Mesothelial cell of epicardium (in vitro differentiated cells): Measurements from ENCODE around the gene CDKAL1. TPM values are rescaled to one million over a fixed set of nuclear protein-coding genes. Genes with fewer than 3 reads are reported as not detected.

Experiments used
- DNase-seq, 2 experiments: peaks; one replicate each; pipeline ENCODE4 v3.0.0; 2021; ENCODE audit warnings: low spot score in 2 of 2; ENCODE audit not compliant: unreplicated experiment in 2 of 2
- H3K27ac Mint-ChIP-seq: 2 replicates; pipeline ENCODE4 v1.8.0; 2021; ENCODE audit warnings: mixed read lengths
- H3K27me3 Mint-ChIP-seq: 2 replicates; pipeline ENCODE4 v1.8.0; 2021; ENCODE audit warnings: low read depth, mixed read lengths
- H3K36me3 Mint-ChIP-seq: 2 replicates; pipeline ENCODE4 v1.8.0; 2021; ENCODE audit warnings: mixed read lengths
- H3K4me1 Mint-ChIP-seq: 2 replicates; pipeline ENCODE4 v1.8.0; 2021; ENCODE audit warnings: mixed read lengths
- H3K4me3 Mint-ChIP-seq: 2 replicates; pipeline ENCODE4 v1.8.0; 2021; ENCODE audit warnings: mild to moderate bottlenecking, moderate library complexity, mixed read lengths
- H3K9me3 Mint-ChIP-seq: 2 replicates; pipeline ENCODE4 v1.8.0; 2021; ENCODE audit warnings: mixed read lengths
- CTCF ChIP-seq: fragments of 200-600 bp; sonication (generic); IDR thresholded peaks from one replicate; pipeline ENCODE4 v1.5.0; 2021; ENCODE audit warnings: antibody characterized with exemption; ENCODE audit not compliant: unreplicated experiment
- total RNA-seq: library from RNA; stranded (reverse); gene quantifications from 3 replicates; pipeline ENCODE4 v1.2.1, GENCODE V29; 2021

The CDKAL1 gene
- total RNA-seq, 1 donor from 2014 or later = 22.6 TPM

- no peak overlapping the region for H3K27ac Mint-ChIP-seq
- no peaks in the 10 kb centered on the region for H3K27me3 Mint-ChIP-seq
- no peak for TF ChIP-seq CTCF
- no peaks in the 10 kb centered on the region for H3K4me1 Mint-ChIP-seq
- peaks cover 13% of the 10 kb centered on the region for H3K9me3 Mint-ChIP-seq
- H3K4me3 Mint-ChIP-seq = no peak overlapping the region
- no peak for DNase-seq
- peaks cover 19% of the 10 kb centered on the region for H3K36me3 Mint-ChIP-seq
These were observed 65.2 kb downstream of the CDKAL1 start for GRCh38 chr6:20599302-20600051.

- TF ChIP-seq CTCF = no peak
- Mint-ChIP-seq H3K27me3 (no peaks in the 10 kb centered on the region), H3K36me3 (peaks cover 8% of the 10 kb centered on the region), H3K4me1 (peaks cover 3% of the 10 kb centered on the region), H3K27ac (no peak overlapping the region), H3K9me3 (peaks cover 3% of the 10 kb centered on the region), H3K4me3 (no peak overlapping the region)
- no peak for DNase-seq
These were observed 66.6 kb downstream of the CDKAL1 start for GRCh38 chr6:20600831-20601230.

GRCh38 chr6:20604159-20604558 lies 69.9 kb downstream of the CDKAL1 start:
- peaks cover 12% of the 10 kb centered on the region for H3K4me1 Mint-ChIP-seq
- no peak overlapping the region for H3K4me3 Mint-ChIP-seq
- TF ChIP-seq CTCF = no peak
- H3K27ac Mint-ChIP-seq = no peak overlapping the region
- peaks cover 4% of the 10 kb centered on the region for H3K36me3 Mint-ChIP-seq
- DNase-seq = no peak
- H3K9me3 Mint-ChIP-seq = peaks cover 3% of the 10 kb centered on the region
- H3K27me3 Mint-ChIP-seq = no peaks in the 10 kb centered on the region

- H3K4me3 Mint-ChIP-seq = no peak overlapping the region
- peaks cover 12% of the 10 kb centered on the region for H3K4me1 Mint-ChIP-seq
- no peak for DNase-seq
- peaks cover 7% of the 10 kb centered on the region for H3K9me3 Mint-ChIP-seq
- TF ChIP-seq CTCF = no peak
- H3K27ac Mint-ChIP-seq = no peak overlapping the region
- no peaks in the 10 kb centered on the region for H3K27me3 Mint-ChIP-seq
- H3K36me3 Mint-ChIP-seq = peaks cover 8% of the 10 kb centered on the region
These were observed 70.8 kb downstream of the CDKAL1 start for GRCh38 chr6:20605061-20605460.

GRCh38 chr6:20605581-20605980 lies 71.3 kb downstream of the CDKAL1 start:
- Mint-ChIP-seq H3K4me3 (no peak overlapping the region), H3K27ac (no peak overlapping the region), H3K9me3 (peaks cover 12% of the 10 kb centered on the region), H3K36me3 (peaks cover 12% of the 10 kb centered on the region), H3K4me1 (peaks cover 12% of the 10 kb centered on the region), H3K27me3 (no peaks in the 10 kb centered on the region)
- no peak for TF ChIP-seq CTCF
- DNase-seq = no peak

- DNase-seq = no peak
- Mint-ChIP-seq H3K27ac (no peak overlapping the region), H3K27me3 (no peaks in the 10 kb centered on the region), H3K9me3 (peaks cover 15% of the 10 kb centered on the region), H3K36me3 (peaks cover 12% of the 10 kb centered on the region), H3K4me1 (peaks cover 12% of the 10 kb centered on the region), H3K4me3 (no peak overlapping the region)
- TF ChIP-seq CTCF = no peak
These were observed 72.6 kb downstream of the CDKAL1 start for GRCh38 chr6:20606831-20607230.
